NCI-H69 (cell line): ENCODE results near the gene CRACDL.
A peak's percentile ranks its signal among the peaks of the same experiment; 100 is the strongest.

Source experiments
- DNase-seq: peaks from one replicate; lab custom pipeline; 2025; lab: John Stamatoyannopoulos, UW

CRACDL gene

DNA sequence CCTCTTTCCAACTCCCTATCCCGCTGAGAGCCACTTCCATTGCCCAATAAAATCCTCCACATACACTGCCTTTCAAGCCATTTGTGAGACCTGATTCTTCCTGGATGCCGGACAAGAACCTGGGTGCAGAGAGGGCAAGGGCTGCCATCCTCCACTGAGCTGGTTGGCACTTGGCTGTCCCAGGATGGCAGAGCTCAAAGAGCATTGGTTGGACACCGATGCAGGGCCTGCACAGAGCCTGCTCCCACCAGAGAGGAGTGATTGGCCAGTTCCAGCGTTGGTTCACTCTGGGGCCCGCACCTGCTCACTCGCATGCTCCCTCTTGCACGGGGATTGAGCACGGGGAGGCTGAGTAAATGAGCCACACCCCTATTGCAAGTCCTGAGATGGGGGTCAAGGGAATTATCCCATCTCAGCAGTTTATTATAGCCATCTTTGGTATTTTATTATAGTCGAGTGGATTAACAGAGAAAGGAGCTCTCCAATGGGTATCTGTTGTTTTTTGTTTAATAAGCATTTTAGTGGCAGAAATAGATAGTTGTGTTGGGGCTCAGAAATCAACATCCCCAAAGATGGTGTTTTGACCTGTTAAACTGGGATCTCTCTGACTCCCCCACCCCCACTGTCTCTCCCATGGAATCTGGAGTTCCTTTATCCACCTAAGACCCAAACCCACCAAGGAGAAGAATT is 185.3 kb downstream of the CRACDL start:
- no peak for DNase-seq

DNA sequence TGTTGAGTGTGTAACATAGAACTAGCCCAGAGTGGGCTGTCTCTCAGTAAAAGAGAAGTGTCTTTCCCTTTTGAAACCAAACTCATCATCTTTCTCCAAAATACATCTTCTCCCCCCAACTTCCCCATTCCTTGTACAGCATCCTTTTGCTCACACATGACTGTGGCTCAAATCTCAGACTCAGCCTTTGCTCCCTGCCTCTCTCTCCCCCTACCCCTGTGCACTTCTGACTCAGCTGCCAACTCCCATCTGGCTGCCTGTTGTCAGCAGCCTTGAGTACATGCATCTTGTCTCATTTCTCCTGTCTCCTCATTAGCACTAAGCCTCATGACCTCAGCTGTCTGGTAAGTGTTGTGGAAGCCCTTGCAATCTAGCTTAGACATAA is 187.0 kb downstream of the CRACDL start:
- peak; percentile 57 for DNase-seq

- peak; percentile 51 for DNase-seq
Measured at GRCh38 chr2:98748292-98749065, 187.5 kb downstream of the CRACDL start.

DNA sequence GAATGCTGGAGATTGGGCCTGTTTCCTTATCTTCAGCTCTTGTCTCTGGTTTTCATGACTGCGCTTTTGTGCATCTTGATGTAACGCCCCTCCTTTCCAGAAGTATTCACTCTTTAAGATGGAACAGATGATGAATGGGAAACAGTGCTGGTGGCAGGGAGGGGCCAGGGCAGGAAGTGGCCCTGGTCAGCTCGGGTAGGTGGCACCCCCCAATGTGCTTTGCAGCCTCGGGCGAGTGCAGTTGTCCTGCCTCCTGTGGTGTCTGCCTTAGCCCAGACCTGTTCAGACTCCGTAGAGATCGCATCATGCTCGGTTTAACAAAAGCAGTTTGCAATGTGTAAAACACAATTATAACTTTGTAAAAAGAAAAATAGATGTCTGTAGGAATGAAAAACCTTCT is 188.1 kb downstream of the CRACDL start:
- peak; percentile 78 for DNase-seq

DNA sequence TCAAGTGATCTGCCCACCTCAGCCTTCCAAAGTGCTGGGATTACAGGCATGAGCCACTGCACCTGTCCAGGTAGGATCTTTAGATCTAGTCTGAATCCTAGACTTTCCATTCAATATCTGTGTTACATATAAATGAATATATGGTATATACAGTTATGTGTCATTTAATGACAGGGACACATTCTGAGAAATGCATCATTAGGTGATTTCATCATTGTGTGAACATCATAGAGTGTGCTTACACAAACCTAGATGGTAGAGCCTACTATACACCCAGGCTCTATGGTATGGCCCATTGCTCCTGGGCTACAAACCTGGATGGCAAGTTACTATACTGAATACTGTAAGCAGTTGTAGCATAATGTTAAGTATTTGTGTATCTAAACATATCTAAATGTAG is 189.6 kb downstream of the CRACDL start:
- DNase-seq = no peak

GRCh38 chr2:98744595-98744994 is 191.4 kb downstream of the CRACDL start:
- no peak for DNase-seq
